GM10248 (cell line): ENCODE results near the gene HDAC4.

Experiments used
- CTCF ChIA-PET: fragments of 300-600 bp; sonication (Branson Sonifier 250); formaldehyde crosslinking; extraction: SDS; loops from one replicate; lab custom pipeline; 2021; ENCODE audit warnings: antibody characterized with exemption; lab: Yijun Ruan, JAX
- POLR2A ChIA-PET: fragments of 350-650 bp; sonication (Branson Sonifier 250); formaldehyde crosslinking; extraction: SDS; loops from one replicate; lab custom pipeline; 2020; ENCODE audit warnings: antibody characterized with exemption; lab: Yijun Ruan, JAX
- DNase-seq: peaks from one replicate; pipeline ENCODE4 v3.0.0; 2012; ENCODE audit errors: extremely low spot score
- TF ChIP-seq, protein P1 (sequence below): IDR thresholded peaks from 2 replicates; pipeline ENCODE4 v1.5.1; 2012; ENCODE audit warnings: mild to moderate bottlenecking, low read depth; ENCODE audit errors: extremely low read depth, missing control alignments, control extremely low read depth

Gene HDAC4

DNA sequence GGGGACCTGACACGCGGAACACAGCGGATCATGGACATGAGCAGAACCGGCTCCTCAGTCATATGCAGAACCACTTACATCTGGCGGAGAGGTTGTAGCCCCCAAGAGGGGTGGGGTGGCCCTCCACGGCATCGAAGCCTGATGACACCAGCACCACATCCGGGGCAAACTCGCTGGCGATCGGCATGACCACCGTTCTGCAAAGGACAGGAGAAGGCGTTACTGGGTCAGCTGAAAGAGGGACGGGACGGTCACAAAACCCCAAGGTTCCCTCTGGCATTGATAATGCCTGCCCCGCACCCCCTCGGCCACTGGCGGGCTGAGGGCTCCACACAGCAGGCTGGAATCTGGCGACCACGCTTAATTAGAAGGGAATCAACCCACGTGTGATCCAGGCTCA is 332.4 kb downstream of the HDAC4 start:
- POLR2A ChIA-PET = no interaction called here

DNA sequence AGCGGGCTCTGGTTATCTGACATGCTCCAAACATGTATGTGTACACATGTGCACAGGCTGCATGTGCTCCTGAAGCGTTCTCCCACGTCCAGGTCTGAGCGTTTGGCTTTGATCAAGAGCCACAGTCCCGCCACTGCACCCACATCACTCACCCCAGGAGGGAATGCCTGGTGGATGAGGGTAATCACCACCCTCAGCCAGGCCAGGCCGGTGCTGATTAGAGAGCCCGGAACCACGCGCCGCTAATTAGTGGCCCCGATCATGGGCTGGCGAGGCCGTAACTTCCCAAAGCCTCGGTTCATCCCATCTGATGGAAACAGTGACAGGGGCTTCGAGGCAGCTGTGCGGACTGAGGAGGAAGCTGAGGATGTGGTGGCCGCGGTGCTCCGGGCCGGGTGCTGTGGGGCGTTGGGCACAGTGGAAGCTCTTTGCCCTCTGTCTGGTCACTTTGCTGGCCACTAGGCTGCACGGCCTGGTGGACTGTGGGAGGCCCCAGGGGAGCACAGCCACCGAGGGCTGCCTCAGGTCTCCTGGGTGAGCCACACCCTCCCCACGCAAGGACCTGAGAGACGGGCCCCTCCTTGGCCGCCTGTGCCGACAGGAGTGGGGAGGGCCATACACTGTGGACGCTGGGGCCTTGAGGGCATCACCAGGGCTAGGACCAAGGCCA is 333.5 kb downstream of the HDAC4 start:
- no peak for DNase-seq
- ChIA-PET CTCF (no interaction called here), POLR2A (no interaction called here)

More for the DNA sequence above, 332.4 kb downstream of the HDAC4 start:
- CTCF ChIA-PET = no interaction called here
- no peak for DNase-seq
- TF ChIP-seq, protein P1, sequence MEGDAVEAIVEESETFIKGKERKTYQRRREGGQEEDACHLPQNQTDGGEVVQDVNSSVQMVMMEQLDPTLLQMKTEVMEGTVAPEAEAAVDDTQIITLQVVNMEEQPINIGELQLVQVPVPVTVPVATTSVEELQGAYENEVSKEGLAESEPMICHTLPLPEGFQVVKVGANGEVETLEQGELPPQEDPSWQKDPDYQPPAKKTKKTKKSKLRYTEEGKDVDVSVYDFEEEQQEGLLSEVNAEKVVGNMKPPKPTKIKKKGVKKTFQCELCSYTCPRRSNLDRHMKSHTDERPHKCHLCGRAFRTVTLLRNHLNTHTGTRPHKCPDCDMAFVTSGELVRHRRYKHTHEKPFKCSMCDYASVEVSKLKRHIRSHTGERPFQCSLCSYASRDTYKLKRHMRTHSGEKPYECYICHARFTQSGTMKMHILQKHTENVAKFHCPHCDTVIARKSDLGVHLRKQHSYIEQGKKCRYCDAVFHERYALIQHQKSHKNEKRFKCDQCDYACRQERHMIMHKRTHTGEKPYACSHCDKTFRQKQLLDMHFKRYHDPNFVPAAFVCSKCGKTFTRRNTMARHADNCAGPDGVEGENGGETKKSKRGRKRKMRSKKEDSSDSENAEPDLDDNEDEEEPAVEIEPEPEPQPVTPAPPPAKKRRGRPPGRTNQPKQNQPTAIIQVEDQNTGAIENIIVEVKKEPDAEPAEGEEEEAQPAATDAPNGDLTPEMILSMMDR = no peak

GRCh38 chr2:239066597-239066996 is 334.2 kb downstream of the HDAC4 start:
- TF ChIP-seq, protein P1 = no peak
- POLR2A ChIA-PET = no interaction called here
- DNase-seq = no peak
- CTCF ChIA-PET = no interaction called here

More for the DNA sequence above, 333.5 kb downstream of the HDAC4 start:
- TF ChIP-seq, protein P1 = no peak

DNA sequence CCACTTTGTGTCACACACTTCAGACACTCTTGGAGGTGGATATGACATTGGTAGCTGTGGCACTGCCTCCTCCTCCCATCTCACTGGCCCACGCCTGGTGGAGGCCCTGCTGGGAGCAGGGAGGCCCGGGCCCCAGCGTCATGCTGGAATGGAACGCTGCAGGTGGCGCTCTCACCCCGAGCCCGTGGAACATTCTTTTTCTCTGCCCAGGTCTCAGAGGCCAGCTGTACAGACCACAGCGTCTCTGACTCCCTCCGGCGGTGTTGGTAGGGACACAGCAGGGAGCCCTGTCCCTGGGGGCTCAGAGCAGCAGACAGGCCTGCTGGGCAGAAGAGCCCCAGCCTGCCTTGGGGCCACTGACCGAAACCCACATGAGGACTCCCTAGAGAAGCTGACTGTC is 334.9 kb downstream of the HDAC4 start:
- ChIA-PET POLR2A (no interaction called here), CTCF (no interaction called here)
- TF ChIP-seq, protein P1 = no peak
- DNase-seq = no peak

GRCh38 chr2:239065537-239065936 is 335.3 kb downstream of the HDAC4 start:
- TF ChIP-seq, protein P1 = no peak
- CTCF ChIA-PET = interaction anchor here (1.2 kb wide), 1 partner anchor 11 kb away, joined by 3 read pairs; no protein-coding TSS in a partner anchor
- DNase-seq = no peak
- POLR2A ChIA-PET = no interaction called here

GRCh38 chr2:239064891-239065290 is 335.9 kb downstream of the HDAC4 start:
- POLR2A ChIA-PET = no interaction called here
- DNase-seq = no peak
- TF ChIP-seq, protein P1 = no peak
- CTCF ChIA-PET = interaction anchor here (1.2 kb wide), 1 partner anchor 11 kb away, joined by 3 read pairs; no protein-coding TSS in a partner anchor
